ENCODE results near the gene EPHB1.

The EPHB1 gene

DNA sequence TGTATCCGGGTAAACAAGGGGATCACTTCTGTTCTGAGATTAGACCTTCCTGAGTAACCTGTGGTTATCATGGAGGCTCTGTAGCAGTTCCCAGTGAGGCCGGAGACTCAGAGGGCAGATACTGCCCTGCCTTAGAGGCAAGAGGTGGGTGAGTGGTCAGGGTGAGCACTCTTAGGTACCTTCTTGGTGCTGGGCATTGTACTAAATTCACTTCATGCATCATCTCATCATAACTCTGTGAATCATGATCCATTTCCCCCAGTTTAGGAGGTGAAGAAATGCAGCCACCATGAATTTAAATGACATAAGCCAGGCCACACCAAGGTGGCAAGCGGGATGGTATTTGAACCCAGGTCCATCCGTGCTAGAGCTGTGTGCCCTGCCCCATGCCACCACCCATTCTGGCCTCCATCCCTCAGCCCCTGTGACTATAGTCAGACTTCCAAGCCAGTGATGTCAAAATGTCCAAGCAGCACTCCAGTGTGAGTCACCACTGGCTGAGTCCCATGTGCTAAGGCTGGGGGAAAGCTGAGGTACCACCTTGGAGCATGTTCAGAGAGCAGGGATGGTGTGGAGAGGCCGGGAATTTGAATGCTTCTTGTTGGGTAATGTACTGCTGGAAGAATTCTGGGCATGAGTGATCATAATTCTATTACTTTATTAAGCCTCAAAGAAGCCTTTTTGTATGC, 88.8 kb downstream of the EPHB1 start:
- TF ChIP-seq SIN3A (IDR thresholded peaks at IDR 0.05; ENCODE audit: borderline replicate concordance, insufficient read depth, low read length): no peak
- no peak for TF ChIP-seq POLR2AphosphoS5 (IDR thresholded peaks at IDR 0.05; ENCODE audit: low read depth, low read length)
- TF ChIP-seq FOXP2 (optimal IDR thresholded peaks at IDR 0.05; ENCODE audit: borderline replicate concordance, extremely low read depth, extremely low read length, insufficient read depth): no peak
- TF ChIP-seq, protein P1, sequence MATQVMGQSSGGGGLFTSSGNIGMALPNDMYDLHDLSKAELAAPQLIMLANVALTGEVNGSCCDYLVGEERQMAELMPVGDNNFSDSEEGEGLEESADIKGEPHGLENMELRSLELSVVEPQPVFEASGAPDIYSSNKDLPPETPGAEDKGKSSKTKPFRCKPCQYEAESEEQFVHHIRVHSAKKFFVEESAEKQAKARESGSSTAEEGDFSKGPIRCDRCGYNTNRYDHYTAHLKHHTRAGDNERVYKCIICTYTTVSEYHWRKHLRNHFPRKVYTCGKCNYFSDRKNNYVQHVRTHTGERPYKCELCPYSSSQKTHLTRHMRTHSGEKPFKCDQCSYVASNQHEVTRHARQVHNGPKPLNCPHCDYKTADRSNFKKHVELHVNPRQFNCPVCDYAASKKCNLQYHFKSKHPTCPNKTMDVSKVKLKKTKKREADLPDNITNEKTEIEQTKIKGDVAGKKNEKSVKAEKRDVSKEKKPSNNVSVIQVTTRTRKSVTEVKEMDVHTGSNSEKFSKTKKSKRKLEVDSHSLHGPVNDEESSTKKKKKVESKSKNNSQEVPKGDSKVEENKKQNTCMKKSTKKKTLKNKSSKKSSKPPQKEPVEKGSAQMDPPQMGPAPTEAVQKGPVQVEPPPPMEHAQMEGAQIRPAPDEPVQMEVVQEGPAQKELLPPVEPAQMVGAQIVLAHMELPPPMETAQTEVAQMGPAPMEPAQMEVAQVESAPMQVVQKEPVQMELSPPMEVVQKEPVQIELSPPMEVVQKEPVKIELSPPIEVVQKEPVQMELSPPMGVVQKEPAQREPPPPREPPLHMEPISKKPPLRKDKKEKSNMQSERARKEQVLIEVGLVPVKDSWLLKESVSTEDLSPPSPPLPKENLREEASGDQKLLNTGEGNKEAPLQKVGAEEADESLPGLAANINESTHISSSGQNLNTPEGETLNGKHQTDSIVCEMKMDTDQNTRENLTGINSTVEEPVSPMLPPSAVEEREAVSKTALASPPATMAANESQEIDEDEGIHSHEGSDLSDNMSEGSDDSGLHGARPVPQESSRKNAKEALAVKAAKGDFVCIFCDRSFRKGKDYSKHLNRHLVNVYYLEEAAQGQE (IDR thresholded peaks at IDR 0.05; ENCODE audit: insufficient read depth in 1 of 2, low read depth in 2 of 2, low read length in 2 of 2): no peak

DNA sequence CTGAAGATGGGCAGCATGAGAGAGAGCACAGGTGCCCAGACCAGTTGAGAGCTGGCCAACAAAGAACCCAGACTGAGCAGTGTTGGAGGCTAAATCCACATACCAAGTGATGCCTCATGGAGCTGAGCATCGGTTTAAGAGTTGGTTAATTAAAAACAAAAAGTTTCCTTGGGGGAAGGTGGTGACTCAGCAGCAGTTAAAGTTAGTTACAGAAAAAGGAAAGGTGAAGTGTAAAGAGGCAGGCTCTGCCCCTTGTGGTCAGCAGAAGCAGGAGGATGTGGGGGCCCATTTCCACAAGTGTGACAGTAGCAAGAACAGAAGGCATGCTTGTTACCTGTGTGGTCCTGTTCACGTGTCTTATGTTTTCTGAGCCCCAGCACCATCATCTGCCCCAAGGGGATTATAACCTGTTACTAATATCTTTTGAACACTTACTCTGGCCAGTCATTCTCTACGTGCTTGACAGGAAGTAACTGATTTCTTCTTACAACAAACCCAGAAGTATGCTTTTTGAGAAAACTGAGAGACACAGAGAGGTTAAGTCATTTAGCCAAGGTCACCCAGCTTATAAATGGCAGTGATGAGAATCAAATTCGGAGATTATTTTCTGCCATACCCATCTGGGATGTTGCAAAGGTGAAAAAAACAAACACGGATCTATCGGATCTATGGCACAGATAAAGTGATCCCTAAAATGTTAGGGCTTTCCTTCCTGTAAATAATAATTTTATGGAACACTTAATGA, 91.0 kb downstream of the EPHB1 start:
- TF ChIP-seq FOXP2 (optimal IDR thresholded peaks at IDR 0.05; ENCODE audit: borderline replicate concordance, extremely low read depth, extremely low read length, insufficient read depth) (no peak), SIN3A (IDR thresholded peaks at IDR 0.05; ENCODE audit: borderline replicate concordance, insufficient read depth, low read length) (no peak), POLR2AphosphoS5 (IDR thresholded peaks at IDR 0.05; ENCODE audit: low read depth, low read length) (no peak), TAF1 (IDR thresholded peaks at IDR 0.05; ENCODE audit: borderline replicate concordance, insufficient read depth, low read length) (no peak)
- TF ChIP-seq, protein P1 (IDR thresholded peaks at IDR 0.05; ENCODE audit: insufficient read depth in 1 of 2, low read depth in 2 of 2, low read length in 2 of 2): no peak

DNA sequence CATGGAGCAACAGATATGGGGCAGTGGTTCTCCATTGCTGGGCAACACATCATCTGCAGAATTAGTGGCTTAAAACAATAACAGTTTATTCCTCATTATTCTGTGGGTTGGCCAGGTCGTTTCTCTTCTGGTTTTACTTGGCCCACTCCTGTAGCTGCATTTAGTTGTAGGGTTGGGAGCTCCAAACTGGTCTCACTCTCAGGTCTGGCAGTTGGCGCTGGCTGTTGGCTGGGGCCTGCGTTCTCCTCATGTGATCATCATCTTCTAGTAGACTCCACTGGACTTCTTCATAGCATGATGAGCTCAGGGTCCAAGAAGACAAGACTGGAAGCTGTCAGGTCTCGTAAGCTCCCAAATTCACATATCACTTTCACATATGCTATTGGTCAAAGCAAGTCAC, 91.9 kb downstream of the EPHB1 start:
- TF ChIP-seq SIN3A (IDR thresholded peaks at IDR 0.05; ENCODE audit: borderline replicate concordance, insufficient read depth, low read length): no peak
- TF ChIP-seq, protein P1 (IDR thresholded peaks at IDR 0.05; ENCODE audit: insufficient read depth in 1 of 2, low read depth in 2 of 2, low read length in 2 of 2): no peak
- no peak for TF ChIP-seq TAF1 (IDR thresholded peaks at IDR 0.05; ENCODE audit: borderline replicate concordance, insufficient read depth, low read length)
- no peak for TF ChIP-seq FOXP2 (optimal IDR thresholded peaks at IDR 0.05; ENCODE audit: borderline replicate concordance, extremely low read depth, extremely low read length, insufficient read depth)
- TF ChIP-seq POLR2AphosphoS5 (IDR thresholded peaks at IDR 0.05; ENCODE audit: low read depth, low read length): no peak

- TF ChIP-seq SIN3A (IDR thresholded peaks at IDR 0.05; ENCODE audit: borderline replicate concordance, insufficient read depth, low read length) (no peak), POLR2AphosphoS5 (IDR thresholded peaks at IDR 0.05; ENCODE audit: low read depth, low read length) (no peak)
- TF ChIP-seq, protein P1 (IDR thresholded peaks at IDR 0.05; ENCODE audit: insufficient read depth in 1 of 2, low read depth in 2 of 2, low read length in 2 of 2): no peak
These were observed 92.5 kb downstream of the EPHB1 start for GRCh38 chr3:134887536-134887935.

Data from PFSK-1 (cell line).